Esophagus (tissue), 2 donors: ENCODE results near the gene MRPL19. TPM values are rescaled to one million over a fixed set of nuclear protein-coding genes. Genes with fewer than 3 reads are reported as not detected.

Experiments used
- H3K27ac ChIP-seq, 2 donors: one replicate each; pipeline ENCODE4 v1.5.1; 2013; ENCODE audit warnings: low read depth in 2 of 2, mild to moderate bottlenecking in 2 of 2, inconsistent platforms in 1 of 2, low read length in 1 of 2, moderate library complexity in 1 of 2
- H3K27me3 ChIP-seq, 2 donors: one replicate each; pipeline ENCODE4 v1.6.1; 2013; ENCODE audit warnings: low read length in 2 of 2, control low read depth in 1 of 2, mild to moderate bottlenecking in 1 of 2; ENCODE audit not compliant: insufficient read depth in 2 of 2, control insufficient read depth in 1 of 2
- H3K36me3 ChIP-seq, 2 donors: one replicate each; pipeline ENCODE4 v1.6.1; 2013; ENCODE audit warnings: low read length in 1 of 2; ENCODE audit not compliant: control insufficient read depth in 2 of 2, insufficient read depth in 2 of 2
- H3K4me1 ChIP-seq, 2 donors: one replicate each; pipeline ENCODE4 v1.6.1; 2013; ENCODE audit warnings: low read length in 1 of 2; ENCODE audit not compliant: control insufficient read depth in 2 of 2, insufficient read depth in 2 of 2
- H3K4me3 ChIP-seq, 2 donors: one replicate each; pipeline ENCODE4 v1.5.1; 2013; ENCODE audit warnings: low read length in 2 of 2, mild to moderate bottlenecking in 2 of 2, low read depth in 1 of 2, moderate library complexity in 1 of 2
- H3K9me3 ChIP-seq, 2 donors: one replicate each; pipeline ENCODE4 v1.6.1; 2013; ENCODE audit warnings: mild to moderate bottlenecking in 2 of 2, low read depth in 1 of 2, low read length in 1 of 2, moderate library complexity in 1 of 2; ENCODE audit not compliant: control insufficient read depth in 2 of 2, insufficient read depth in 1 of 2
- WGBS, 2 donors: extraction: QIAGEN DNeasy Blood & Tissue Kit; methylation state at CpG; one replicate each; pipeline ENCODE4 v1.1.7; 2013; 5-methylcytosine and 5-hydroxymethylcytosine counted together
- polyA plus RNA-seq, 2 donors: library from polyadenylated mRNA; stranded (reverse); fragments of 200-250 nt; gene quantifications; one replicate each; pipeline ENCODE4 v1.2.3, GENCODE V29; 2013
- donor health status: healthy with polysubstance abuse.
- donor health status: Bipolar disorder and iron deficiency.

Gene MRPL19
- 10 to 100 TPM; 18.8 to 32.8 TPM for polyA plus RNA-seq

- WGBS, 2 donors, result 0 to 1% methylated on average over 60 of the region's 60 CpGs
- Histone ChIP-seq H3K27ac (peak within 1 kb of the TSS; percentile 71 to 80), H3K4me1 (no peaks in the 10 kb centered on the region), H3K4me3 (peak within 1 kb of the TSS; percentile 98 to 99), H3K36me3 (peaks cover 4 to 10% of the 10 kb centered on the region in 2 donors), H3K9me3 (no peaks in the 10 kb centered on the region), H3K27me3 (no peaks in the 10 kb centered on the region)
Measured at GRCh38 chr2:75646583-75647425, at the start of gene MRPL19. MRPL19 (plus strand) TSS chr2:75646783; CDS start chr2:75646808, 25 bp downstream.

GRCh38 chr2:75596784-75597183 lies 49.8 kb upstream of the MRPL19 start:
- WGBS, 2 donors, result 70 to 83% methylated on average over 4 of the region's 4 CpGs
- Histone ChIP-seq H3K36me3 (no peaks in the 10 kb centered on the region), H3K27me3 (no peaks in the 10 kb centered on the region), H3K27ac (no peak overlapping the region), H3K4me3 (no peak overlapping the region), H3K9me3 (no peaks in the 10 kb centered on the region), H3K4me1 (no peaks in the 10 kb centered on the region)

- H3K4me3 ChIP-seq, result no peak overlapping the region
- no peak overlapping the region for H3K27ac ChIP-seq
- 90 to 96% methylated on average over 20 of the region's 20 CpGs for WGBS, 2 donors
- H3K9me3 ChIP-seq, result no peaks in the 10 kb centered on the region
- no peaks in the 10 kb centered on the region for H3K36me3 ChIP-seq
- no peaks in the 10 kb centered on the region for H3K27me3 ChIP-seq
- no peaks in the 10 kb centered on the region for H3K4me1 ChIP-seq
Measured at GRCh38 chr2:75597949-75598348, 48.6 kb upstream of the MRPL19 start.

GRCh38 chr2:75598589-75599155 lies 47.9 kb upstream of the MRPL19 start:
- Histone ChIP-seq H3K27ac (no peak overlapping the region), H3K4me1 (no peaks in the 10 kb centered on the region), H3K36me3 (no peaks in the 10 kb centered on the region), H3K27me3 (no peaks in the 10 kb centered on the region), H3K4me3 (no peak overlapping the region), H3K9me3 (no peaks in the 10 kb centered on the region)
- 85 to 90% methylated on average over 8 of the region's 8 CpGs for WGBS, 2 donors

- Histone ChIP-seq H3K27ac (no peak overlapping the region), H3K4me3 (no peak overlapping the region)
- WGBS, 2 donors, result 52 to 59% methylated on average over 4 of the region's 4 CpGs
Measured at GRCh38 chr2:75600461-75601011, 46.0 kb upstream of the MRPL19 start.

GRCh38 chr2:75602724-75603342 lies 43.8 kb upstream of the MRPL19 start:
- Histone ChIP-seq H3K9me3 (no peaks in the 10 kb centered on the region), H3K27me3 (no peaks in the 10 kb centered on the region), H3K27ac (no peak overlapping the region), H3K36me3 (no peaks in the 10 kb centered on the region), H3K4me1 (no peaks in the 10 kb centered on the region), H3K4me3 (no peak overlapping the region)
- 42 to 48% methylated on average over 6 of the region's 6 CpGs for WGBS, 2 donors

More at GRCh38 chr2:75600461-75601011, 46.0 kb upstream of the MRPL19 start:
- no peaks in the 10 kb centered on the region for H3K4me1 ChIP-seq
- no peaks in the 10 kb centered on the region for H3K9me3 ChIP-seq
- no peaks in the 10 kb centered on the region for H3K36me3 ChIP-seq
- no peaks in the 10 kb centered on the region for H3K27me3 ChIP-seq

GRCh38 chr2:75603477-75603876 lies 43.1 kb upstream of the MRPL19 start:
- WGBS, 2 donors, result 93 to 100% methylated on average over 1 of the region's 1 CpG
- Histone ChIP-seq H3K27me3 (no peaks in the 10 kb centered on the region), H3K4me1 (no peaks in the 10 kb centered on the region), H3K9me3 (no peaks in the 10 kb centered on the region), H3K27ac (no peak overlapping the region), H3K36me3 (no peaks in the 10 kb centered on the region), H3K4me3 (no peak overlapping the region)

GRCh38 chr2:75604484-75604883 lies 42.1 kb upstream of the MRPL19 start:
- no peaks in the 10 kb centered on the region for H3K36me3 ChIP-seq
- H3K4me1 ChIP-seq, result no peaks in the 10 kb centered on the region
- no peaks in the 10 kb centered on the region for H3K9me3 ChIP-seq
- no peak overlapping the region for H3K4me3 ChIP-seq
- 78 to 82% methylated on average over 4 of the region's 4 CpGs for WGBS, 2 donors
- no peak overlapping the region for H3K27ac ChIP-seq
- no peaks in the 10 kb centered on the region for H3K27me3 ChIP-seq

GRCh38 chr2:75605770-75606529 lies 40.6 kb upstream of the MRPL19 start:
- Histone ChIP-seq H3K27me3 (no peaks in the 10 kb centered on the region), H3K4me3 (no peak overlapping the region), H3K9me3 (no peaks in the 10 kb centered on the region), H3K4me1 (no peaks in the 10 kb centered on the region), H3K27ac (no peak overlapping the region), H3K36me3 (no peaks in the 10 kb centered on the region)
- WGBS, 2 donors, result 42 to 62% methylated on average over 6 of the region's 6 CpGs
